Activated effector memory CD4-positive, alpha-beta T cell treated with anti-CD3 and anti-CD28 coated beads, Interleukin-2, amount 50 U/mL, for 16 hours (primary cell): ENCODE results near the gene HIP1R.

Source experiments
- DNase-seq: peaks from one replicate; pipeline ENCODE4 v3.0.0-alpha.2; 2020

Gene HIP1R

GRCh38 chr12:122830517-122831214 lies 4.6 kb upstream of the HIP1R start:
- DNase-seq: peak; percentile 21

GRCh38 chr12:122834104-122834920 lies 945 bp upstream of the HIP1R start:
- DNase-seq: peak; percentile 67

- no peak for DNase-seq
These were observed 431 bp downstream of the HIP1R start for GRCh38 chr12:122835750-122836026.

- DNase-seq: peak; percentile 75
These were observed 1.0 kb downstream of the HIP1R start for GRCh38 chr12:122836027-122836921.

DNA sequence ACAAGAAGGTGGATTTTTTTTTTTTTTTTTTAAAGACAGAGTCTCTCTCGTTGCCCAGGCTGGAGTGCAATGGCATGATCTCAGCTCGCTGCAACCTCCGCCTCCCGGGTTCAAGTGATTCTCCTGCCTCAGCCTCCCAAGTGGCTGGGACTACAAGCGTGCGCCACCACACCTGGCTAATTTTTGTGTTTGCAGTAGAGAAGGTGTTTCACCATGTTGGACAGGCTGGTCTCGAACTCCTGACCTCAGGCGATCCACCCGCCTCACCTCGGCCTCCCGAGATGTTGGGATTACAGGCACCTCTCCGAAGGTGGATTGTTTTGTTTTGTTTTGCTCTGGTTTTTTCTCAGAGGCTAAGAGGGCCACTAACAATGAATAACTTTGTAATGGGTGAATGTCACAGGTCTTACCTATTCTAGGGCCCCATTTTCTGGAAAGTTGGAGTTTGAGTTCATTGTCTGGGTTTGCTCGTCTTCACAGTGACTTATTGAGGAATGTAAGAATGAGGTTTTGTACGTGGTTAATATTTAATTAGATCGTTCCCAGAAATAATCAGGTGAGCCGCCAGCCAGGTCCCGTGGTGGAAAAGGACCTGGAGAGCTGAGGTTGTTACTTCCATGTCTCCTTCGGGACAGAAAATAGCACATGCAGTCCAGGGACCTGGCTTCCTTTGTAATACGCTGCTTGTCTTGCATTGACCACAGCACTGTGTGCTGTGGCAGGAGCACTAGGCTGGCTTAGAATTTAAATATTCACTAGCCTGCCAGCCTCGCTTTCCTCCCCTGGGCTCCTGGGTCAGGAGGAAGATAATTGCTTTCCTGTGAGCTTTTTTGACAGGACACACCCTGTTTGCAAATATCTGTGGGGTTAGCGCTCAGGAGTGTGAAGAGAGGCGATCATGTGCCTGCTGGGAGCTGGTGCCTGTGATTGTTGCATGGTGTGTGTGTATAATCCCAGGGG lies 2.3 kb downstream of the HIP1R start:
- no peak for DNase-seq

DNA sequence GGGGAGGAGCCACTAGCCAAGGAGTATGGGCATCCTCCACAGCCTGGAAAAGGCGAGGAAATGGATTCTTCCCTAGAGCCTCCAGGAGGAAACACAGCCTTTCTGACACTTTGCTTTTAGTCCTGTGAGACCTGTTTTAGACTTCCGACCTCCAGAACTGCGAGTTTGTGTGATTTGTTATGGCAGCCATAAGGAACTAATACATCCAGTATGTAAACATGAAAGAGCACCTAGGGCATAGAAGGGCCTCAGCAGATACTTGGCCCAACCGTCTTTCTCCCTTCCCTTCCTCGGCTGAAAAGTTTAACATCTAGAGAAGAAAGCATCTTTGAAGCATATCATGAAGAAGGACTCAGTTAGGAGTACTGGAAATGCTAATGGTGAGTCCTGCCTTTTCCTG lies 3.6 kb downstream of the HIP1R start:
- no peak for DNase-seq

GRCh38 chr12:122839907-122840554 lies 4.8 kb downstream of the HIP1R start:
- DNase-seq: no peak

GRCh38 chr12:122840580-122841513 lies 5.6 kb downstream of the HIP1R start:
- DNase-seq: no peak

GRCh38 chr12:122841544-122842321 lies 6.5 kb downstream of the HIP1R start:
- no peak for DNase-seq

DNA sequence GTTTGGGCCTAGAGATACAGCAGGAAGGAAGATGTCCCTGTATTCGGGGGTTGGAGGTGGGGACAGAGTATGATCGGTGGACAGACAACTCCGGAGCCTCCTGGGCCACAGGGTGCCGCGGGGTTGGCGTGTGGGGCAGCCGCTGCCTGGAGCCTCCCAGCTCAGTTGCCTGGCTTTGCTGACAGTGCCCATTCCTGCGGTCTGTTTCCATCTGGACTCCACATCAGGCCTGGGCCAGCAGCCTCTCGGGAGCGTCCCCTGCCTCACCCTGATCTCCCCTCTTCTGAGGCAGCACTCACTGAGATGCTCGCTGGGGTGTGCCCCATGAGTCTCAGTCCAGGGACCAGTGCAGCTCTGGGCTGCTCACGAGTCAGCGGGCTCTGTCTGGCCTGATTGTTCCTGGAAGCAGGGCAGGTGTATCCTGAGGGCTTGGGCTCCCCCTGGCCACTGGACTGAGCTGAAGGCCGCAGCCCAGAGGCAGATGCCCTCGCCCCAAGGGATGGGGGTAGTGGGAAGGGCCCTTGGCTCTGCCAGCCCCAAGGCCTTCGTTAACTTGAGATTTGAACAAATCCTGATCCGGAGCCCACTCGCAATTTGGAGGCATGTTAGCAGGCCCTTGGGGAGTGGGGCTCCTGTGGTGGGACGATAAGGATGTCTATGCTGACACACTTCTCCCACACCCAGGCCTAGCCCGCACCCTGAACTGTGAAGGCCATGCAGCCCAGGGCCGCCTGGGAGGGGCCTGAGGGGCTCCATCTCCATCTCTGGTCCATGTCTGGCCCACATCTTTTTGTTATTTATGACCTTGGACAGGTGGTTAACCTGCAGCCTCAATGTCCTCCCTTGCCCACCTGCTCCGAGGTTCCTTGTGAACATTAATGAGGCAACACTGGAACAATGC lies 7.5 kb downstream of the HIP1R start:
- DNase-seq: no peak

GRCh38 chr12:122843455-122843854 lies 8.2 kb downstream of the HIP1R start:
- DNase-seq: no peak

- DNase-seq: no peak
These were observed 9.2 kb downstream of the HIP1R start for GRCh38 chr12:122844366-122844971.

DNA sequence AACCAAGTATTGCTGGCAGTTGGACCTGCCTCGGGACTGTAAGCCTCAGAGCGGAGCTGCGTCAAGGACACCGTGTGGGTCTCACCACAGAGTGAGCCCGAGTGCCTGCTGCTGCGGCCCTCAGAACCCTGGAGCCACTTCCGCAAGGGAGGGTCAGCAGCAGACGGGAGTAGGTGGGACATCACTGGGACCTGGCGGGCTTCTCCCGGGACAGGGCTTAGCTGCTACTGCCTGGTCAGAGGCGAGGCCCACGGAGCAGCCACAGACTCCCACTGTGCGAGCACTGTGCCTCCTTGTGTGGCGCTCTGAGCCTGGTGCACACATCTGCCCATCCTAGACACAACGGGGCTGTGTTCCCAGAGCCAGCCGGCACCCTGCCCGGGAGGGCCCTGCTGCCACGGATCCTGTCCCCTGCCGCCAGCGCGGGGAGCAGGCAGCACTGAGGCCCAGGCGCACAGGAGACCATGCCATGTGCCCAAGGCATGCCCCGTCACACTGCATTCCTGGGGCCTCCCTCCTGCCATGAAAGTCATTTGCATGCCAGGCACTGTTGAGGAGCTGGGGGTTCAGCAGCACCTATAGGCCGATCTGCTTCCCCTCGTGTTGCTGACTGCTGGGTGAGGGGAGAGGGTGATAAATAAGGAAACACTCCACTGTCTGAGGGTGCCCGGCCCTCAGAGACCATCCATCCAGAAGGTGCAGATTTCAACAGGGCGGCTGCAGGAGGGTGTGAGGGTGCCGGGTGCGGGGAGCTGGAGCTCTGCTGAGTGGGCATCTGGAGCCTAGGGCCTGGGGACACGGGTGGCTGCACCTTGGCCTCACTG lies 10.0 kb downstream of the HIP1R start:
- DNase-seq: no peak

GRCh38 chr12:122845865-122846621 lies 10.8 kb downstream of the HIP1R start:
- no peak for DNase-seq

DNA sequence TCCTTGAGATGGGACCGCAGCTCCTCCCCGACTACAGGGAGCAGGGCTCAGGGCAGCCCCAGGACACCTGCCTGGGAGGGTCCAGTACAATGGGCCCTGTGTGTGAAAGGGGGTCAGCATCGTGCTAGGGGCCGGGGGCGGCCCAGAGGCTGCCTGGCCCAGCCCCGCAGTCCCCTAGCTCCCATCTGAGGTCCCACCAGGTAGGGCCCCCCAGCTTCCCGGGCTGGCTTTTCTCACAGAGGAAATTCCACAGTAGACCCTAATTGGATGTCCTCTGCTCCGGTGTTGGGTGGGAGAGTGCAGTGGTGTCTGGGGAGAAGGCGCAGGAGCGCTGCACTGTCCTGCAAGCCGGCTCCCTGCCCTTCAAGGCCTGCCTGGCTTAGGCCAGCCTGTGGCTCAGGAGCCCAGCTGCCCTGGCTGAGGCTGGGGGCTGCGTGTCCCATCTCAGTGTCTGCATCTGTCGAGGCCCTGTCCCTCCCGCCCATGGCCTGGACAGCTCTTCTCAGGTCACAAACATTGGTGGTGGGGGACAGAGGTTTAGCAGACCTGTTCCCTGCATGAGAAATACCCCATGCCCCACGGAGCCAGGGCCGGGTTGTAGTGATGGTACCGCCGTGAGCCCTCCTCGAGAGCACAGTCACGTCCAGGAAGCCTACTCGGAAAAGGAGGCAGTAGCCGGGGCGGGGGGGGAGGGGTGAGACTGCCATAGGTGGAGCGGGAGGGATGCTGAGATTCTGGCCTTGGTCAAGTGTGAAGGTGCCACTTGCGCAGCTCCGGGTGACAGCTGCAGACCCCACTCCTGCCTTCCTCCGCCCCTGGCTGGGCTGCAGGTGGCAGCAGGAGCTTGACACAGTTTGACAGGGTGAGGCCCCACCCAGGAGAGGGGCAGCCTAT lies 11.6 kb downstream of the HIP1R start:
- DNase-seq: peak; percentile 53

DNA sequence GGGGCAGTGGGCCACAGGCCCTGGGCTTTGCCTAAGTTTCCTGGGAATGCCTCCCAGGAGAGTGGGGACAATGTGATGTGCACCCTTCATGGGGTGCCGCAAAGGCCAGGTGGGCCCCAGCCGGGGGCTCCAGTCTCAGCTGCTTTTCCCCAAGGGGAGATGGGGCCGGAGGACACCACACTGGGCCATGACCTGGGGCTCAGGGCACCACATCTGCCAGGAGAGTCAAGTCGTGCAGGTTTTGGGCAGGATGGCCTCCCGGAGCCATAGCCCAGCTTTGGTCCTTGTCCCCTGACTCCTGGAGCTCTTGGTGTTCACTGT lies 12.2 kb downstream of the HIP1R start:
- DNase-seq: no peak
